K562 (cell line): Measurements from ENCODE around the gene COA6. TPM values are rescaled to one million over a fixed set of nuclear protein-coding genes. Genes with fewer than 3 reads are reported as not detected.
A peak's percentile ranks its signal among the peaks of the same experiment; 100 is the strongest.

Experiments used
- ATAC-seq: fragments of 200-7000 bp; cut with Tn5 transposase; 3 replicates; pipeline ENCODE4 v1.9.1; 2020; ENCODE audit warnings: moderate library complexity
- BruUV-seq: library from RNA; stranded (reverse); fragments of 400-500 nt; replicated peaks from 2 replicates; lab custom pipeline; 2021; lab: Mats Ljungman, UMichigan
- CTCF ChIA-PET: fragments of 300-600 bp; formaldehyde crosslinking; extraction: SDS; loops from one replicate; lab custom pipeline; 2021; ENCODE audit warnings: low intra/inter-chr PET ratio; lab: Yijun Ruan, JAX
- POLR2A ChIA-PET: fragments of 300-600, 350-650 bp; sonication (Branson Sonifier 250); formaldehyde crosslinking; extraction: SDS; loops from one replicate; lab custom pipeline; 2021; ENCODE audit warnings: antibody characterized with exemption, inconsistent platforms; lab: Yijun Ruan, JAX
- DNase-seq, 4 experiments: peaks; one replicate each; pipeline versions ENCODE4 v3.0.0 to v3.0.0-alpha.2; 2011 to 2018; ENCODE audit warnings: low spot score in 3 of 4, mixed read lengths in 3 of 4; ENCODE audit errors: extremely low read depth in 1 of 4
- FAIRE-seq: peaks from 2 replicates; lab custom pipeline; 2011; peaks lifted over from hg19 to GRCh38; lab: Jason Lieb, UNC
- H2AFZ ChIP-seq: 2 replicates; pipeline ENCODE4 v1.6.0; 2011; ENCODE audit warnings: low read depth, low read length, control low read depth, inconsistent platforms
- H3K27ac ChIP-seq: fragments of 200-600 bp; 3 replicates; pipeline ENCODE4 v1.8.0; 2011; ENCODE audit warnings: low read depth, mild to moderate bottlenecking, control low read depth, inconsistent platforms, low read length, moderate library complexity, mixed read lengths; ENCODE audit errors: extremely low read depth
- H3K27me3 ChIP-seq, 2 experiments: fragments of 300-600 bp in 1 of 2; 2 replicates in 1 of 2; 3 replicates in 1 of 2; pipeline versions ENCODE4 v1.6.0 to v1.8.0; 2011; ENCODE audit warnings: inconsistent platforms in 2 of 2, low read length in 2 of 2, mild to moderate bottlenecking in 1 of 2, mixed read lengths in 1 of 2, moderate library complexity in 1 of 2; ENCODE audit not compliant: control insufficient read depth in 2 of 2, insufficient read depth in 2 of 2
- H3K36me3 ChIP-seq: fragments of 300-600 bp; 3 replicates; pipeline ENCODE4 v1.8.0; 2011; ENCODE audit warnings: mild to moderate bottlenecking, low read length, inconsistent platforms; ENCODE audit not compliant: control insufficient read depth, insufficient read depth
- H3K4me1 ChIP-seq, 2 experiments: fragments of 200-600 bp in 1 of 2; replicated peaks in 1 of 2; 2 replicates in 1 of 2; 3 replicates in 1 of 2; pipeline versions ENCODE4 v1.5.1 to v1.8.0; 2011; ENCODE audit warnings: inconsistent platforms in 2 of 2, low read length in 2 of 2, mild to moderate bottlenecking in 1 of 2, mixed read lengths in 1 of 2, moderate library complexity in 1 of 2; ENCODE audit not compliant: control insufficient read depth in 2 of 2, insufficient read depth in 2 of 2
- H3K4me2 ChIP-seq: 2 replicates; pipeline ENCODE4 v1.6.1; 2011; ENCODE audit warnings: low read length, control low read depth, inconsistent platforms, mixed read lengths; ENCODE audit not compliant: insufficient read depth
- H3K4me3 ChIP-seq: fragments of 200-600 bp; sonication (generic), shearing (Covaris generic); 2 replicates; pipeline ENCODE4 v1.5.1; 2016; ENCODE audit warnings: control low read depth, inconsistent platforms
- H3K79me2 ChIP-seq: fragments of 200-600 bp; 3 replicates; pipeline ENCODE4 v1.8.0; 2011; ENCODE audit warnings: low read length, inconsistent platforms; ENCODE audit not compliant: control insufficient read depth, insufficient read depth
- H3K9ac ChIP-seq, 2 experiments: 2 replicates each; pipeline versions ENCODE4 v1.6.0 to v1.6.1; 2011; ENCODE audit warnings: low read depth in 2 of 2, low read length in 2 of 2, control low read depth in 1 of 2, inconsistent platforms in 1 of 2, mild to moderate bottlenecking in 1 of 2, mixed read lengths in 1 of 2; ENCODE audit not compliant: insufficient read depth in 1 of 2
- H3K9me1 ChIP-seq: one replicate; pipeline ENCODE4 v1.6.0; 2011; ENCODE audit warnings: inconsistent platforms, mild to moderate bottlenecking, low read length, moderate library complexity; ENCODE audit not compliant: control insufficient read depth, insufficient read depth
- H3K9me3 ChIP-seq: replicated peaks from 2 replicates; pipeline ENCODE4 v1.5.1; 2011; ENCODE audit warnings: low read depth, low read length, inconsistent platforms; ENCODE audit not compliant: control insufficient read depth, insufficient read depth
- H4K20me1 ChIP-seq: replicated peaks from 2 replicates; pipeline ENCODE4 v1.6.1; 2011; ENCODE audit warnings: low read length, inconsistent platforms, mixed read lengths; ENCODE audit not compliant: control insufficient read depth, insufficient read depth
- PCBP1 ChIP-seq: fragments of 200-400 bp; formaldehyde crosslinking; IDR thresholded peaks from 2 replicates; pipeline ENCODE4 v1.6.1; 2018; ENCODE audit warnings: mild to moderate bottlenecking, low read depth, low read length; ENCODE audit not compliant: poor library complexity, severe bottlenecking
- SAP30 ChIP-seq: fragments of 200-600 bp; sonication (generic); IDR thresholded peaks from 2 replicates; pipeline ENCODE4 v1.6.1; 2012; ENCODE audit warnings: borderline replicate concordance, low read depth, mild to moderate bottlenecking, moderate library complexity, low read length, control low read depth, inconsistent platforms; ENCODE audit not compliant: insufficient read depth, poor library complexity, severe bottlenecking
- SMARCB1 ChIP-seq: IDR thresholded peaks from 2 replicates; pipeline ENCODE4 v1.6.1; 2011; ENCODE audit warnings: improper control_type of control experiment, low read depth; ENCODE audit not compliant: insufficient read length
- WGBS: fragments of 100-300 bp; shearing (Covaris generic); methylation state at CpG from one replicate; pipeline ENCODE4 v1.1.6; 2016; ENCODE audit warnings: low coverage, mixed read lengths; ENCODE audit not compliant: insufficient coverage; ENCODE audit errors: missing lambda C conversion rate; 5-methylcytosine and 5-hydroxymethylcytosine counted together
- in situ Hi-C: fragments of 300-500 bp; cut with MboI; formaldehyde crosslinking; loops from 4 replicates; pipeline ENCODE4 v1.15.0; 2018; ENCODE audit warnings: inconsistent platforms, mixed read lengths
- intact Hi-C: fragments of 100-400 bp; cut with micrococcal nuclease; formaldehyde crosslinking; loops from 2 replicates; pipeline ENCODE4 v1.14.2; 2022
- polyA plus RNA-seq, 8 experiments: library from polyadenylated mRNA; depleted of rRNA in 4 of 8; stranded (reverse) in 5 of 8; unstranded in 3 of 8; fragments of >200 nt; fragmentation: Nextera tagmentation in 2 of 8; fragmentation: Illumina TruSeq in 1 of 8; extraction: Ambion mirVana in 2 of 8; extraction: Trizol in 1 of 8; gene quantifications; 2 replicates each; pipeline versions ENCODE4 v1.2.1 to v1.2.3, GENCODE V29; 2011 to 2014; ENCODE audit warnings: inconsistent platforms in 1 of 8, missing spikeins in 1 of 8
- total RNA-seq, 7 experiments: library from RNA; depleted of rRNA in 6 of 7; stranded (reverse); fragments of >200 nt in 6 of 7; fragmentation: Illumina TruSeq in 2 of 7; extraction: Trizol in 2 of 7; gene quantifications; 2 replicates each; pipeline versions ENCODE4 v1.2.1 to v1.2.3, GENCODE V29; 2011 to 2021; ENCODE audit warnings: low replicate concordance in 1 of 7
- TF ChIP-seq, protein P1 (sequence below): fragments of 250-450 bp; sonication (Bioruptor Pico); IDR thresholded peaks from 2 replicates; pipeline ENCODE4 v1.4.0; 2020; ENCODE audit warnings: mild to moderate bottlenecking
- TF ChIP-seq, protein P2 (sequence below): fragments of 450-650 bp; formaldehyde crosslinking; IDR thresholded peaks from 2 replicates; pipeline ENCODE4 v1.4.0; 2022; ENCODE audit warnings: mild to moderate bottlenecking, moderate library complexity

COA6 gene
- total and polyA plus RNA-seq, 9 of the 15 experiments (the other 6 are each of a cell fraction or from before 2014, with no cell fraction given), result 77.7 to 187 (median 134) TPM

DNA sequence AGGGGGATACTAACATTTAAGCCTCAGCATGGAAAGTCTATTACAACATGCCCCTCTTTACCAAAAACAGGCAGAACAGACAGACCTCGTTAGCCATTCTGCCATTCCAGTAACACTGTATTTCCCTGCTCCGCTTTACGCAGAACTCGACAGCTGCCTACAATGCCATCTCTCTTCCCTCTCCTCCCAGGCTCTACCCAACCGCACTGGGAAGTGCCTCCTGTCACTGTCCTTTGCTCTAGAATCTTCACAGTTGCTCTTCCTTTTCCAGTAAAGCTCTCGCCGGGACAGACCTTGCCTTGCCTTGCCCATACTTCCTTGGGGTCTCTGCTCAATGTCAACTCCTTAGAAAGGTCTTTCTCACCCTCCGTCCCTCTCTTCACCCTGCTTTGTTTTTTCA, 22.8 kb downstream of the COA6 start (continued):
- TF ChIP-seq, protein P1, sequence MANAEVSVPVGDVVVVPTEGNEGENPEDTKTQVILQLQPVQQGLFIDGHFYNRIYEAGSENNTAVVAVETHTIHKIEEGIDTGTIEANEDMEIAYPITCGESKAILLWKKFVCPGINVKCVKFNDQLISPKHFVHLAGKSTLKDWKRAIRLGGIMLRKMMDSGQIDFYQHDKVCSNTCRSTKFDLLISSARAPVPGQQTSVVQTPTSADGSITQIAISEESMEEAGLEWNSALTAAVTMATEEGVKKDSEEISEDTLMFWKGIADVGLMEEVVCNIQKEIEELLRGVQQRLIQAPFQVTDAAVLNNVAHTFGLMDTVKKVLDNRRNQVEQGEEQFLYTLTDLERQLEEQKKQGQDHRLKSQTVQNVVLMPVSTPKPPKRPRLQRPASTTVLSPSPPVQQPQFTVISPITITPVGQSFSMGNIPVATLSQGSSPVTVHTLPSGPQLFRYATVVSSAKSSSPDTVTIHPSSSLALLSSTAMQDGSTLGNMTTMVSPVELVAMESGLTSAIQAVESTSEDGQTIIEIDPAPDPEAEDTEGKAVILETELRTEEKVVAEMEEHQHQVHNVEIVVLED, result no peak
- no peak for TF ChIP-seq SMARCB1
- TF ChIP-seq, protein P2, sequence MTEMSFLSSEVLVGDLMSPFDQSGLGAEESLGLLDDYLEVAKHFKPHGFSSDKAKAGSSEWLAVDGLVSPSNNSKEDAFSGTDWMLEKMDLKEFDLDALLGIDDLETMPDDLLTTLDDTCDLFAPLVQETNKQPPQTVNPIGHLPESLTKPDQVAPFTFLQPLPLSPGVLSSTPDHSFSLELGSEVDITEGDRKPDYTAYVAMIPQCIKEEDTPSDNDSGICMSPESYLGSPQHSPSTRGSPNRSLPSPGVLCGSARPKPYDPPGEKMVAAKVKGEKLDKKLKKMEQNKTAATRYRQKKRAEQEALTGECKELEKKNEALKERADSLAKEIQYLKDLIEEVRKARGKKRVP, result no peak

DNA sequence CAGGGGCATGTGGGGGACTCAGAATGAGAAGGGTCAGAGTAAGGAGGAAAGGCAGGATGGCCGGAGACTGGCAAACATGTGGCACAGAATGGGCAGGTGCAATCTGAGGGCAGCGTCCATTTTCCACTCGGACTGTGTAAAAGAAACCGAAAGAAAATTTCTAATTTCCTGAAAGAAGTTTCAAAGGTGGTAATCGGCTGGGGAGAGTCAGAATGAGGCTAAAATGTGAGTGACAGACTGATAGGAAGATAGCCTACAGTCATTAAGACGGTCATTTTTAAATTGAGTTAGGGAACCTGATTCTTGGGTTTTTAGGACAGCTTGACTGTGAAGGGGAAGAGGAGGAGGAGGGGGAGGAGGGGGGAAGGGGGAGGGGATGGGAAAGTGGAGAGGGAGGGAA, 23.6 kb downstream of the COA6 start:
- 85% methylated on average over 6 of the region's 6 CpGs for WGBS
- no peaks in the 10 kb centered on the region for H3K9me3 ChIP-seq
- in situ Hi-C loops, result no loop called here
- intact Hi-C loops, result no loop called here
- no peaks in the 10 kb centered on the region for H3K9me1 ChIP-seq
- no peak for DNase-seq
- TF ChIP-seq SAP30 (no peak), PCBP1 (peak; percentile 13)
- TF ChIP-seq, all 486 proteins: peak for 1
- Histone ChIP-seq H3K79me2 (no peaks in the 10 kb centered on the region), H3K36me3 (peaks cover 5% of the 10 kb centered on the region; the same call in 1 of the 3 replicates), H3K4me3 (no peak overlapping the region), H4K20me1 (no peaks in the 10 kb centered on the region), H2AFZ (no peak overlapping the region), H3K4me1 (no peaks in the 10 kb centered on the region; a peak in 1 of 5 replicates), H3K27ac (no peak overlapping the region), H3K9ac (no peak overlapping the region), H3K27me3 (no peaks in the 10 kb centered on the region), H3K4me2 (no peak overlapping the region)
- POLR2A ChIA-PET, result interaction anchor here (1.1 kb wide), 1 partner anchor 9 kb away, joined by 3 read pairs; no protein-coding TSS in a partner anchor
- CTCF ChIA-PET, result no interaction called here
- BruUV-seq, result no TSS peak
- FAIRE-seq (no peak), ATAC-seq (no peak)
